AG04450 (cell line): Measurements from ENCODE around the gene PFDN6. TPM values are rescaled to one million over a fixed set of nuclear protein-coding genes. Genes with fewer than 3 reads are reported as not detected.

Source experiments
- CTCF ChIA-PET: fragments of 300-600, 350-600 bp; formaldehyde crosslinking; extraction: SDS; loops from one replicate; lab custom pipeline; 2022; ENCODE audit warnings: antibody characterized with exemption, inconsistent platforms; lab: Charles Lee
- POLR2A ChIA-PET: fragments of 350-600 bp; formaldehyde crosslinking; extraction: SDS; loops from one replicate; lab custom pipeline; 2021; ENCODE audit warnings: antibody characterized with exemption, inconsistent platforms; lab: Yijun Ruan, JAX
- DNase-seq: peaks from one replicate; pipeline ENCODE4 v3.0.0-alpha.2; 2011; ENCODE audit warnings: low read depth, low spot score
- H3K27ac ChIP-seq: one replicate; pipeline ENCODE4 v1.5.1; 2012; ENCODE audit warnings: low read depth, low read length, control low read depth
- H3K27me3 ChIP-seq: one replicate; pipeline ENCODE4 v1.6.0; 2012; ENCODE audit warnings: low read length; ENCODE audit not compliant: control insufficient read depth, insufficient read depth
- H3K4me3 ChIP-seq: 2 replicates; pipeline ENCODE4 v1.5.1; 2011; ENCODE audit warnings: mild to moderate bottlenecking, low read depth, low read length, control low read depth
- H3K9me3 ChIP-seq: 2 replicates; pipeline ENCODE4 v1.5.1; 2012; ENCODE audit warnings: low read length; ENCODE audit not compliant: control insufficient read depth, insufficient read depth
- polyA plus RNA-seq: library from polyadenylated mRNA; depleted of rRNA; stranded (reverse); fragments of >200 nt; gene quantifications from 2 replicates; pipeline ENCODE4 v1.2.3, GENCODE V29; 2011
- TF ChIP-seq, protein P1 (sequence below): IDR thresholded peaks from 2 replicates; pipeline ENCODE4 v1.5.1; 2011; ENCODE audit warnings: low read depth, low read length, control low read depth, inconsistent platforms

Gene PFDN6
- polyA plus RNA-seq, 1 experiment, result 64.6 TPM

DNA sequence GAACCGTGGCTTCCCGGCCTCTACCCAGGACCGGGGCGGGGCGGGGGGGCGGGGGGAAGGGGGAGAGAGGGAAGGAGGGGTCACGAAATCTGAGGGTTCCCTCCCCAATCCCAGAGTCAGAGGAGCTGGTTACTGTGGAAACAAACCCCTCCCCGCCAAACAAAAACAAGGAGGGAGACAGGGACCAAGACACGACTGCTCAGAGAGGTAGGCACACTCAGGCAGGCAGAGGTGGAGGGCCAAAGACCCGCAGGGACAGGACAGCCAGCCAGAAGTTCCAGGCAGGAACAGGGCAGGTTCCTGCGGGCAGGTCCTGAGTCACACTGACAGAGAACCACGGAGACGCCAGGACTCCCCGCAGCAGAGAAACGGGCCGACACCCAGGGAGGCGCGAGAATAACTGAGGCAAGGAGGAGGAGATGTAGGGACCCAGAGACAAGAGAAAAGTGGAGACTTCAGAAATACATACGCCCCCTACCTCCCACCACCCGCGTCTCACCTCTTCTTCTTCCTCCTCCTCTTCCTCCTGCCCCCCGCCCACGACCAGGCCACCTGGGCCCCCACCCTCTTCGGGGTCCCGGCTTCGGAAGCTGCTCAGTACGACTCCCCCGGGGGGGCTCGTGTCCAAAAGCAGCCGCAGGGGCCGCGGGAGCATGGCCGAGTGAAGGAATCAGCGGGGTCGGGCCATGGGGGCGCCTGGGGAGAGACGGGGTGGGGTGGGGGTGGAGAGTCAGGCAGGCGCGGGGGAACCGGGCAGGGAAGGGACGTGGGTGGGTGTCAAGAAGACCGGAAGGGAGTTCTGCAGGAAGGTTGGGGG, 8.8 kb downstream of the PFDN6 start:
- peak overlapping the region; percentile 91 for H3K4me3 ChIP-seq
- no peaks in the 10 kb centered on the region; the same call in 1 of the 2 replicates for H3K9me3 ChIP-seq
- no peak for DNase-seq
- H3K27ac ChIP-seq, result peak overlapping the region; percentile 68
- no peaks in the 10 kb centered on the region for H3K27me3 ChIP-seq
- TF ChIP-seq, protein P1, sequence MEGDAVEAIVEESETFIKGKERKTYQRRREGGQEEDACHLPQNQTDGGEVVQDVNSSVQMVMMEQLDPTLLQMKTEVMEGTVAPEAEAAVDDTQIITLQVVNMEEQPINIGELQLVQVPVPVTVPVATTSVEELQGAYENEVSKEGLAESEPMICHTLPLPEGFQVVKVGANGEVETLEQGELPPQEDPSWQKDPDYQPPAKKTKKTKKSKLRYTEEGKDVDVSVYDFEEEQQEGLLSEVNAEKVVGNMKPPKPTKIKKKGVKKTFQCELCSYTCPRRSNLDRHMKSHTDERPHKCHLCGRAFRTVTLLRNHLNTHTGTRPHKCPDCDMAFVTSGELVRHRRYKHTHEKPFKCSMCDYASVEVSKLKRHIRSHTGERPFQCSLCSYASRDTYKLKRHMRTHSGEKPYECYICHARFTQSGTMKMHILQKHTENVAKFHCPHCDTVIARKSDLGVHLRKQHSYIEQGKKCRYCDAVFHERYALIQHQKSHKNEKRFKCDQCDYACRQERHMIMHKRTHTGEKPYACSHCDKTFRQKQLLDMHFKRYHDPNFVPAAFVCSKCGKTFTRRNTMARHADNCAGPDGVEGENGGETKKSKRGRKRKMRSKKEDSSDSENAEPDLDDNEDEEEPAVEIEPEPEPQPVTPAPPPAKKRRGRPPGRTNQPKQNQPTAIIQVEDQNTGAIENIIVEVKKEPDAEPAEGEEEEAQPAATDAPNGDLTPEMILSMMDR, result no peak
- ChIA-PET POLR2A (interaction anchor here (1.0 to 2.6 kb wide), 4 partner anchors 9 to 21 kb away, joined by 3 to 11 read pairs (median 8); partner anchors contain the start of genes PFDN6, WDR46 and ZBTB22), CTCF (interaction anchor here (1.4 to 1.7 kb wide), 2 partner anchors 14 to 50 kb away, joined by 3 to 14 read pairs; partner anchors contain the start of gene TAPBP)

DNA sequence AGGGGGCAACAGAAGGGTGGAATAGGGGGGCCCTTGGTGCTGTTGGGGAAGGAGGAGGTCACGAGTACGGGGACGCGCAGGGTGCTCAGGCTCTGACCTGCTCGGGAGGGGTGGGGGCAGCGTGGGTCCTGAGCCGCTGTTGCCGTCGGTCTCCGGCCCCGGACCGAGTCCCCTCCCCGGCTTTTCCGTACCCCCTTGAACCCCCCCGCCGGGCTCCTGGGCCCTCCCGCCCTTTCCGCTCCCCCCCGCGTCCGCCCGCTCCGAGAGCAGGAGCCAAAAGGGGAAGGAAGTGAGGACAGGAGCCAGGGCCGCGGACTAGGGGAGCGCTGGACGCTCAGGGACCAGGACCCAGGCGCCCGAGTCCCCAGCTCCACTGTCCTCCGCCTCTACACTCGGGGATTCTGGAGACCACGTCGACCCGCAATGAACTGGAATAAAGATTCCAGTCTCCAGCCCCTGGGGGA, 9.4 kb downstream of the PFDN6 start, which contains the start of gene RGL2:
Gene RGL2, minus strand, starts transcription at position 170 of the 464 bp plus-strand sequence. CDS start 332 bp downstream, outside the sequence.
- TF ChIP-seq, protein P1, result no peak
- POLR2A ChIA-PET, result interaction anchor here (0.8 to 2.6 kb wide), 9 partner anchors 8 to 50 kb away, joined by 3 to 14 read pairs (median 4); partner anchors contain the start of genes B3GALT4, PFDN6, TAPBP and WDR46
- H3K27me3 ChIP-seq, result no peaks in the 10 kb centered on the region
- CTCF ChIA-PET, result interaction anchor here (0.8 to 1.7 kb wide), 7 partner anchors 9 to 105 kb away, joined by 3 to 14 read pairs (median 5); partner anchors contain the start of genes PFDN6, TAPBP, WDR46 and ZBTB22
- no peak for DNase-seq
- peak within 1 kb of the TSS; percentile 98 for H3K27ac ChIP-seq
- H3K9me3 ChIP-seq, result no peaks in the 10 kb centered on the region; the same call in 1 of the 2 replicates
- peak within 1 kb of the TSS; percentile 91 for H3K4me3 ChIP-seq

- ChIA-PET POLR2A (interaction anchor here (0.6 to 2.6 kb wide), 12 partner anchors 9 to 328 kb away, joined by 3 to 14 read pairs (median 4); partner anchors contain the start of genes B3GALT4, PFDN6, RPS18 and TAPBP), CTCF (interaction anchor here (0.8 to 1.7 kb wide), 8 partner anchors 9 to 104 kb away, joined by 3 to 14 read pairs (median 5); partner anchors contain the start of genes PFDN6, TAPBP, WDR46 and ZBTB22)
- Histone ChIP-seq H3K27me3 (no peaks in the 10 kb centered on the region), H3K27ac (peak overlapping the region; percentile 98), H3K9me3 (no peaks in the 10 kb centered on the region; the same call in 1 of the 2 replicates), H3K4me3 (peak overlapping the region; percentile 91)
- peak; percentile 77 for DNase-seq
- TF ChIP-seq, protein P1, result peak; percentile 79
Observed at GRCh38 chr6:33299237-33299944, 10.0 kb downstream of the PFDN6 start.

GRCh38 chr6:33301877-33302276, 12.5 kb downstream of the PFDN6 start:
- ChIA-PET CTCF (interaction anchor here (1.2 kb wide), 1 partner anchor 16 kb away, joined by 13 read pairs; the partner anchor contains the start of gene ZBTB22), POLR2A (interaction anchor here (0.7 kb wide), 3 partner anchors 234 to 1141 kb away, joined by 3 to 11 read pairs (median 8); no protein-coding TSS in a partner anchor)

More at GRCh38 chr6:33301877-33302276, 12.5 kb downstream of the PFDN6 start:
- TF ChIP-seq, protein P1, result no peak
- Histone ChIP-seq H3K9me3 (no peaks in the 10 kb centered on the region; the same call in 1 of the 2 replicates), H3K27ac (no peak overlapping the region), H3K4me3 (no peak overlapping the region), H3K27me3 (no peaks in the 10 kb centered on the region)
- DNase-seq, result no peak
